Fibroblast of skin of right quadriceps (primary cell): ENCODE measurements around the gene DTHD1.

Source experiments
- DNase-seq: peaks from one replicate; pipeline ENCODE4 v3.0.0-alpha.2; 2013

Gene DTHD1

GRCh38 chr4:36273276-36273675 lies 8.1 kb upstream of the DTHD1 start:
- no peak for DNase-seq

GRCh38 chr4:36274158-36274557 lies 7.3 kb upstream of the DTHD1 start:
- no peak for DNase-seq

GRCh38 chr4:36277533-36277932 lies 3.9 kb upstream of the DTHD1 start:
- no peak for DNase-seq

- no peak for DNase-seq
Observed at GRCh38 chr4:36278789-36279188, 2.6 kb upstream of the DTHD1 start.

- no peak for DNase-seq
Observed at GRCh38 chr4:36280555-36280954, 861 bp upstream of the DTHD1 start.

GRCh38 chr4:36282503-36283030 lies 1.2 kb downstream of the DTHD1 start:
- DNase-seq: no peak

- DNase-seq: no peak
Observed at GRCh38 chr4:36283912-36284465, 2.6 kb downstream of the DTHD1 start.

GRCh38 chr4:36285784-36286480 lies 4.5 kb downstream of the DTHD1 start:
- no peak for DNase-seq

- no peak for DNase-seq
Observed at GRCh38 chr4:36286481-36286871, 5.1 kb downstream of the DTHD1 start.

- no peak for DNase-seq
Observed at GRCh38 chr4:36288731-36289426, 7.5 kb downstream of the DTHD1 start.

- DNase-seq: no peak
Observed at GRCh38 chr4:36290641-36291040, 9.2 kb downstream of the DTHD1 start.

GRCh38 chr4:36292556-36293188 lies 11.3 kb downstream of the DTHD1 start:
- no peak for DNase-seq

- DNase-seq: no peak
Observed at GRCh38 chr4:36301127-36301526, 19.7 kb downstream of the DTHD1 start.

GRCh38 chr4:36303426-36304137 lies 22.2 kb downstream of the DTHD1 start:
- no peak for DNase-seq

- no peak for DNase-seq
Observed at GRCh38 chr4:36304138-36304681, 22.8 kb downstream of the DTHD1 start.

- no peak for DNase-seq
Observed at GRCh38 chr4:36308150-36308549, 26.7 kb downstream of the DTHD1 start.

GRCh38 chr4:36310216-36310615 lies 28.8 kb downstream of the DTHD1 start:
- no peak for DNase-seq

GRCh38 chr4:36310793-36311192 lies 29.4 kb downstream of the DTHD1 start:
- no peak for DNase-seq

- DNase-seq: no peak
Observed at GRCh38 chr4:36312511-36312910, 31.1 kb downstream of the DTHD1 start.

GRCh38 chr4:36313301-36313700 lies 31.9 kb downstream of the DTHD1 start:
- DNase-seq: no peak

- no peak for DNase-seq
Observed at GRCh38 chr4:36313703-36314102, 32.3 kb downstream of the DTHD1 start.

- DNase-seq: peak; percentile 20
Observed at GRCh38 chr4:36316607-36317006, 35.2 kb downstream of the DTHD1 start.

- no peak for DNase-seq
Observed at GRCh38 chr4:36317721-36318120, 36.3 kb downstream of the DTHD1 start.
